GM19025 (cell line): ENCODE measurements around the gene UMODL1.
"Not testable (repeated sequence)": the region's sequence is repeated elsewhere in the genome, so short reads cannot be mapped to it uniquely, and the experiment has no call there.

ENCODE experiments used
- ATAC-seq: cut with Tn5 transposase; IDR thresholded peaks from one replicate; pipeline ENCODE4 v1.9.1; 2021; ENCODE audit warnings: mild to moderate bottlenecking, low read depth, moderate library complexity; ENCODE audit not compliant: unreplicated experiment

The UMODL1 gene

GRCh38 chr21:42059141-42059540, 12.0 kb upstream of the UMODL1 start:
- ATAC-seq, result no peak

GRCh38 chr21:42059721-42060120, 11.4 kb upstream of the UMODL1 start:
- no peak for ATAC-seq

DNA sequence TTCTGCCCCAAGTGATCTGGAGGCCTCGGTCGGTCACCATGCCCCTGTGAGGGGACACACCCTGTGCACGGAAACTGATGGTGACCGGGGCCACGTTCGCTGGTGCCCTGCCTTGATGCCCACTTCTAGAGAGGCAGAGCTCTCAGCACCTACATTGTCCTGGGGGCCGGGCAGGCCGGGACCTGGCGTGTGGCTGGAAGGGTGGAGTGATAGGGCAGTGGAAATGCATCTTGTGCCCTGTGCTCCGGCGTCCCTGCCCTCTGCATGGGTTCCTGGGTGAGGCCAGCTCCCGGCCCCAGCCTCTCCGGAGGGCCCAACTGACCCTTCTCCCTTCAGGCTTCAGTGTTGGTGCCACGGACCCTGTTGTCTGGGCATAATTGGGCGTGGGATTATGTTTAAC, 11.0 kb upstream of the UMODL1 start:
- no peak for ATAC-seq

DNA sequence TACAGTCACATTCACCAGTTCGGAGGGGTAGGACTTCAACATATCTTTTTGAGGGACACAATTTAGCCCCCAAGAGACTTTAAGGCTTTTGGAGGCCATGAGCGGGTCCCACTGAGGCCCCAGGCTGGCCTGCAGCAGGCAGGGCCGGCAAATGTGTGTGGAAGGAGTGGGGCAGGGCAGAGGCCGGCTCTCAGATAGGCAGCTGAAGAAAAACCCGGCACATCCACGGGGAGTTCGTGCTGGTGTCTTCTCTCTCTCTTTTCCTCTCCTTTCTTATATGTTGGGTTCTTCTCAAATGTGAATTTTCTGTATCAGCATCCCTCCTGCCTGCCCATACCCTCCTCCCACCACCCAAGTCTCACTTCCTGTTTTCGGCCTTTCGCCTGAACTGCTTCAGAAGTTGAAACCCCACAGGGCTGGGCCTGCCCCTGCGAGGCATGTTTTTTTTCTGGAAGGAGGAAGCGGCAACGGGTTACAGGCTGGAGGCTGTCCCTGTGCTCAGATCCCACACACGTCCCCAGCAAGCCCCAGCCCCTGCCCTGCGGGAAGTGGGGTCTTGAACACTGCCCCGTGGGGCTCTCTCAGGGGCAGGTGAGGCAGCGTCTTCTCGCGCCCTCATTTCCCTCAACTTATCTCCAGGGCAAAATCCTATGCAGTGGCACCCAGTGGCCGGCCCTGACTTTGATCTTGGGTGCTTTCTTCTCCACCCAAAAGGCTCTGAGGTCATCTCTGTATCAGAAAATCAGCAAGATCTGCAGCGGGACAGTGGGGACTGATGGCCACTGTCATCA, 9.7 kb upstream of the UMODL1 start:
- peak; percentile 49 for ATAC-seq

DNA sequence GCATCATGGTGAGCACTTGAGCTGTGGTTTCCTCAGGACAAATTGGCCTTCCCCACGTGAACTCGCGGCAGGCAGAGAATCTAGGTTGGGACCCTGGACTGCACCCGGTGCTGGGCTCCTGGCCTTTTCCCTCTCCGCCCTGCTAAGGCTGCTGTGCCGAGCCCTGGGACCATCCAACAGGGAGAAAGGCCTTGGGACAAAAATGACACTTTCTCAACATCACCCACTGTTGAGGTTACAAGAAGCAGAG, 9.2 kb upstream of the UMODL1 start:
- no peak for ATAC-seq

DNA sequence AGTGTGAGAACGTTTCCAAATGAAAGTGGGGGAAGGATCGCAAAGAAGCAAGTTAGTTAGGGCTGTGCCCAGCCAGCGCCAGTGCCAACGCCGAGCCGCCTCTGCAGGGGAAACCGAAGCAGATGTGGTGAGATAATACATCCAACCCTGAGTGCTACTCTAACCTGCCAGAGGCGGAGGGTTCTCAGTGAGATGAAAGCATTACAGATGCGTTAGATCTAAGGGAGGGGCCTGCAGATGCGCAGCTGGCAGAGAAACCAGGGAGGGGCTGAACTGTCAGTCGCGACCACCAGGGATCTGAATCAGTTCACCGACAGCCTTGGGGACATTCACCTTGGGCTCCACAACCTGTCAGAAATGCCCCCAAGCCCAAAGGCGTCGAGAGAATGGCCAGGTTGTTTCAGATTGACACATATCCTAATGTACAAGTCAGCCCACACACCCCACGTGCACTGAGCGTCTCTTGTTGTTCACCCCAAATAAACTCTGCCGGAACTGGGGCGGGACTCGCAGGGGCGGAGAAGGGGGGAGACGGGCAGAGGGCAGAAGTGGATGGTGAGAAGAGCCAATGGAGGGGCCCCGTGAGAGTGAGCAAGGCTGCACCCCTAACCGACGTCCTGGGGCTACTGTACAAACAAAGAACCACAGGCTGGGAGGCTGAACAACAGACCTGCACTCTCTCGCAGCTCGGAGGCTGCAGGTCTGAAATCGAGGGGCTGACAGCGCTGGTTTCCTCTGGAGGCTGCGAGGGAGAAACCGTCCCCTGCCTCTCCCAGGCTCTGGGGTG, 8.7 kb upstream of the UMODL1 start:
- peak; percentile 45 for ATAC-seq

DNA sequence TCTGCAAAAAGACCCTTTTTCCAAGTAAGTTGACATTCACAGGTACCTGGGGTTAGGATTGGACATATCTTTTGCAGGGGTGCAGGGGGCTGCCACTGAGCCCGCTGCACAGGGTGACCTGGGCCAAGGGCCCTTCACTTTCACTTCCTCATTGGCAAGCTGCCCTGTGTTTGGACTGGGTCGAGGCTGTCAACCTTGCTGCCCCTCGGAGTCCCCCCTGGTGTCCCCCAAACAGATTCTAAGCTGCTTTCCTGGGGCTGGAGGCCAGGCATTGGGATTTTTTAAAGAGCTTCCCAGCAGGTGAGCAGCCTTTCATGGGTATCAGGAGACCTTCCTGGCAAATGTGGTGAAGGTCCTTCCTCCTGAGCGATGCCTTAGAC, 7.9 kb upstream of the UMODL1 start:
- ATAC-seq, result no peak

- ATAC-seq, result no peak
Observed at GRCh38 chr21:42063571-42064521, 7.3 kb upstream of the UMODL1 start.

GRCh38 chr21:42066521-42066920, 4.6 kb upstream of the UMODL1 start:
- ATAC-seq, result no peak

- ATAC-seq, result no peak
Observed at GRCh38 chr21:42067531-42068255, 3.4 kb upstream of the UMODL1 start.

DNA sequence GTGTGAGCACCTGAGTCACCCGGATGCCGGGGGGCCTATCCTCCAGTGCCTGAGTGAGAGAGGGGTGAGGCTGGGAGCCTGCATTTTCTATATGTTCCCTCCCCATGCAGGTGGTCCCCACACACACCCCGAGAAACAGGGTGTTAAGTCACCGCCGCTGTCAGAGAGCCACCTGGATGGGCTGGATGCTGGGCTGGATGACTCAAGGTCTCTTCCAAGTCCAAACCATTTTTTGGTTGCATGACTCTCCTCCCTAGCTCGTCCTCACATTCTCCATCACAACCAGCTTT, 2.9 kb upstream of the UMODL1 start:
- no peak for ATAC-seq

GRCh38 chr21:42068592-42068991, 2.5 kb upstream of the UMODL1 start:
- ATAC-seq, result no peak

- ATAC-seq, result no peak
Observed at GRCh38 chr21:42069327-42069726, 1.8 kb upstream of the UMODL1 start.

- ATAC-seq, result no peak
Observed at GRCh38 chr21:42069843-42070242, 1.3 kb upstream of the UMODL1 start.

DNA sequence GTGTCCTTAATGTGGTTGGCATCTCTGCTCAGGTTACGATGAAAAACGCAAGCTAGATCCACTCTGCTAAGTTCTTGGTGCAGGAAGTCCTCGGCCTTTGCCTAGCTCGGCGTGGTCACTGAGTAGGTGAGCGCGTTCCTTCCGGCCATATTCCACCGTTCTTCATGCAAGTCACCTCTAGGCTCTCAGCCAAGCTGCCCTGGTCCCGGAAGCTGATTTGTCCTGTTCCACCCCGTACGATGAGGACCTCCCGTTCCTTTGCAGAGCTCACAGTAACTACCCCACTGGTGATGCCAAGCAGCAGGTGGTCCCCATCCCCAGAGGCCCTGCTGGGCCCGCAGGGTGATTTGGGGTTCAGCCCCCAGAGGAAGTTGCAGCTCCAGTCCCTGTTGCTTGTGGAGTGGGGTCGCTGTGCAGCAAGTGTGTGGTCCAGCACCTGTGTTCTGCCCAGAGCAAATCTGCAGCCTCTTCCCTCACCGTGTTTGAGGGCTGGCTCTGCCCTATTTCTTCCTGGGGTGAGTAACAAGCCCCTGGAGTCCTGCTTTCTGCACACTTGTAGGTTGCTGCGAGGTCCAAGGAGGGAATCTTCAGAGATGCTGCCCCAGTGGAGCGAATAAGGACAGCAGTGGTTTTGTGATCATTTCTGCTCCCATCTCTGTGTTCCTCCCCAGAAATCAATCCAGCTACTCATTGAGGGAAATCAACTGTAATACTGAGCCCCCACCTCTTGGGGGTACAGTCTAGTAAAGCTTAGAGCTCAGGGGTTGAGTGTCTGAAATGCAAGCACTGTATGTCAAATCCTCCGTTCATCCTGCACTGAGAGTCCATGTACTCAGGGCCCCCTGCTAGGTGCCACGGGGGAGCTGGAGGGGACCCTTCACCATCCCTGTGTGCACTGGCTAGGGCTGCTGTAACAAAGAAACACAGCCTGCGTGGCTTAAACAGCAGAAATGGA, 2.3 kb downstream of the UMODL1 start:
- no peak for ATAC-seq

- no peak for ATAC-seq
Observed at GRCh38 chr21:42075686-42076471, 4.8 kb downstream of the UMODL1 start.

GRCh38 chr21:42077685-42078238, 6.6 kb downstream of the UMODL1 start:
- peak; percentile 98 for ATAC-seq

GRCh38 chr21:42078247-42079007, 7.3 kb downstream of the UMODL1 start:
- ATAC-seq, result not testable (repeated sequence)
